Measurements from ENCODE around the gene FILIP1.
A peak's percentile ranks its signal among the peaks of the same experiment; 100 is the strongest.

FILIP1 gene

GRCh38 chr6:75495011-75495410, 1.4 kb upstream of the FILIP1 start:
- no peak for DNase-seq (ENCODE audit: low spot score)

GRCh38 chr6:75494290-75494689, 690 bp upstream of the FILIP1 start:
- DNase-seq (ENCODE audit: low spot score), result no peak

GRCh38 chr6:75492386-75493153, 1.0 kb downstream of the FILIP1 start:
- DNase-seq (ENCODE audit: low spot score), result no peak

DNA sequence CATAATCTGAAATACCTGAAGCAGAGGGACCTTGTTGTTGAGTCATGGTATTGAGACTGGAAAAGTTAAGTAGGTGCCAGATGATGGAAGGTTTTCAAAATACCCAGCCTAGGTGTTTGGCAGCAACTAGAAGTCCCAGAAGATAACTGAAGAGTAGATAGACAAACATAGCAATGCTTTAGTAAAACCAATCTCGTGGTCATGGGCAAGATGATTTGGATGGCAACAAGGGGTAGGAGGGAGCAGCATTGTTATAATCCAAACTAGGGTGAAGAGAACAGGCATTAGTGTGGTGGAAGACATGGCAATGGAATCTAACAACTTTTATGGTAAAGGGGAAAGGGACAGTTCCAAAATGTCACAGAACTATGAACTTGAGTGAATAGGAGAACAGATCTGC, 2.3 kb downstream of the FILIP1 start:
- DNase-seq (ENCODE audit: low spot score), result no peak

DNA sequence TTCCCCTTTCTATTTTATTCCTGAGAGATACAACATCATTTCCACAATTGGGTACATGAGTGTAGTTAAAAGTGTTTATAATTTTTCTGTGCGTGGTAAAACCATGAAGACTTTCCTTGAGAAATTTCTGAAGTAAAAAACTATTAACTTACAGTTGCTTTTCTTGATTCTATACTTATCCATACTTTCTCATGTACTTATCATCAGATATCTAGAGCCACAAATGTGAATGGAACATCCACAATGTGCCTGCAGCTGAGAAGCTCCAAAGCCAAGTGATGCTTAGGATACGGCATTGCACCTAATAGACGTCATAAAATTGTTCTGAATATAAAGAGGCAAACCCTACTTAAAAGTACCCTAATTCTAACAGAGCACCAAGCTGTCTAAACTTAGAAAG, 2.9 kb downstream of the FILIP1 start:
- no peak for DNase-seq (ENCODE audit: low spot score)

GRCh38 chr6:75489025-75489424, 4.6 kb downstream of the FILIP1 start:
- DNase-seq (ENCODE audit: low spot score), result no peak

- DNase-seq (ENCODE audit: low spot score), result no peak
These were observed 5.6 kb downstream of the FILIP1 start for GRCh38 chr6:75488033-75488432.

DNA sequence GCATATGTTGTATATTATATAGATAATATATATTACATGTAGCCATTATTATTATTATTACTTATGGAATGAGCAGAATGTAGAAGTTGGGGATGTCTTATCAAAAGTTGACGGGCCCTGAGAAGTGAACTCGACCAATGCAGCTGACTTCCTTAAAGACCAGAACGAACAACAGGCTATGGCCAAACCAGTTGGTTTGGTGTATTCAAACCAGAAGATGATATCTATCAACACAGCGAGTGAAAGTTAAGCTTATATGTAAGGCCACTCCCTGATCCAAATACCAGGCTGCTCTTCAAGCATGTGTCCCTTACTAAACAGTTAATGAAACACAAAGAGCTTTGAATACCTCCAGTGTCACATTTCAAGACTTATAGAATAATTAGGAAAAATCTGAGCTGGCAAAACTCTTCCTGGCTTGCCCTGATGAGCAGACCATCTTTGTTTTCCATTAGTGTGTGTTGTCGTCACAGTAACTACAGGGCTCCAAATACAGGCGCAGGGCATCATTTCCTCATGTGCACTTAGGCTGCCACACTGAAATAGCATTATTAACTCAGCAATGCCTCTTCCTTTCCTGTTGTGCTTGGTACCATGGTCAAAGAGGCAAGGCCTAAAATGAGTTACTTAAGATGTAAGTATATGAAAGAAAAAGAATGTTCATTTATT, 6.6 kb downstream of the FILIP1 start:
- no peak for DNase-seq (ENCODE audit: low spot score)

- DNase-seq (ENCODE audit: low spot score), result no peak
These were observed 9.1 kb downstream of the FILIP1 start for GRCh38 chr6:75484535-75484934.

- no peak for DNase-seq (ENCODE audit: low spot score)
These were observed 10.3 kb downstream of the FILIP1 start for GRCh38 chr6:75483136-75483952.

DNA sequence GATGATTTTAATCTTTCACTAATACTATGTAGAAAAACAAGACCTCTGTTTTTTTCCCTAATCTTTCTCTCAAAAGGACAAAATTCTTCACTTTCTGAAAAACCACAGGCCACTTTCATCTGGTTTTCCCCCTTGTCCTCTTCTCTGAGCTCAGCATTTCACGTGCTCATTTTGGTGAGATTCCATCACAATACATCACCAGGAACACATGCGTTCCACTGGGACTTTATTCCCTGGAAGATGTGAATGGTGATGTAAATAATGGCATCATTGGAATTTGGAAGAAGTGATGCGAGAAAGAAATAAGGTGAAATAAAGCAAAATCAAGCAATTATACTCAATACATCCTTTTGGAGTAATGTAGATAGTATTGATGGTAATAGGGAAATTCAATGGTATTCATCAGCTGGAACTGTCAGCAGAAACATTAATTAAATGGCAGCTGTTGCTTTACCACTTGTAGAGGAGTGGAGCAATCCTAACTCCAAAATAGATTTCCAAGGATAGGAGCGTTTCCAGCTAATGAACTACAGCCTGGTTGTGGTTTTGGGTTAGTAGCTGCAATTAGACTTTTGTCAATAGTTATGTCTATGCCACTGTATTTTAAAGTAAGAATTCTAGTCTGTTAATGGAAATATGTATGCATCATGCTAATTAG, 11.5 kb downstream of the FILIP1 start:
- DNase-seq (ENCODE audit: low spot score), result no peak

- DNase-seq (ENCODE audit: low spot score), result no peak
These were observed 12.2 kb downstream of the FILIP1 start for GRCh38 chr6:75481394-75481793.

GRCh38 chr6:75480425-75480824, 13.2 kb downstream of the FILIP1 start:
- no peak for DNase-seq (ENCODE audit: low spot score)

GRCh38 chr6:75479712-75480111, 13.9 kb downstream of the FILIP1 start:
- no peak for DNase-seq (ENCODE audit: low spot score)

GRCh38 chr6:75478929-75479328, 14.7 kb downstream of the FILIP1 start:
- DNase-seq (ENCODE audit: low spot score), result no peak

DNA sequence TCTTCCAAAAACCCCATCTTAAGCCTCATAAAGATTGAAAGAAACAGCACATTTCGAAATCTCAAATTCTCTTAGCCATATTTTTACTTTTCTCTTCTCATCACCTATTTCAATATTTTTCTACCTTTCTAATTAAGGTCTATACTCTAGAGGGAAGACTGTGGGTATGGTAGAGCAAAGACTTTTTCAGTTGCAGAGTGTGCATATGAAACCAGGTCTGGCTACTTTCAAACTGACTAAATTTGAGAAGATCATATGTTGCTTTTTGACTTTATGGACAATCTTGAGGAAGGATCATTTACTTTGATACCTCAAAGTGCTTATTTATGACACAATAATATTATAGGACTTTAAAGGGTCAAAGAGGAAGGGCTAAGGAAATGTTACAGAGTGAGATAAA, 20.7 kb downstream of the FILIP1 start:
- no peak for DNase-seq (ENCODE audit: low spot score)

GRCh38 chr6:75467966-75468365, 25.6 kb downstream of the FILIP1 start:
- peak; percentile 74 for DNase-seq (ENCODE audit: low spot score)

GRCh38 chr6:75467284-75467683, 26.3 kb downstream of the FILIP1 start:
- DNase-seq (ENCODE audit: low spot score), result no peak

DNA sequence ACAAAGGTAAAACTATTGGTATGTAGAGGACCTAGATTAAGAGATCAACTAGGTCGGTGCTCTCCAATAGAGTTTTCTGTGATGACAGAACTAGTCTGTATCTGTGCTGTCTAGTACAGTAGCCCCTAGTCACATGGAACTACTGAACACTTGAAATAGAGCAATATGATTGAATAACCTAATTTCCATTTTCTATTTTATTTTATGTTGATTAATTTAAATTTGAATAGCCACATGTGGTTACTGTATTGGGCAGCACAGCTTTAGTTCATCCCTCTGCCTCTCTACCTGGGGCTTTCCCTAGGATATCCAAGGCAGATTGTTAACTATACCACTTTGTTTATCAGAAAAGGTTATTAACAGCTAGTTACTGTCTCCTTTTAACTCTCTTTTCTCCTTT, 27.0 kb downstream of the FILIP1 start:
- no peak for DNase-seq (ENCODE audit: low spot score)

DNA sequence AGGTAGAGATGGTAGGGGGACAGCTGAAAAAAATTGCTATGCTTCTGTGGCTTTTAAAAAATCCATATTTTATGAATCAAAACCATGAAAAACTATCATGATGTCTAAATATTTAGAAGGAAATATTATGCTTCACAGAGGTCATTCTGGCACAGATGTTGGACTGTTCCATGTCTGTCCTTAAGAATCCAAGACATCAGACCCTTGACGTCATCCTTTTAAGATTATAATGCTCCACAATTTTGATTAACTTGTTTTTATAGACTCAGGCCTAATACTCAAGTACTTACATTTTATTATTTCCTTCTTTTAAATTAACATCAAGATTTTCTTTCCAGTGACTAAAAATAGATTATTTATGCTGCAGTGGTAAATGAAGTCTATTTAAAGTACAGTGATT, 29.7 kb downstream of the FILIP1 start:
- no peak for DNase-seq (ENCODE audit: low spot score)

- no peak for DNase-seq (ENCODE audit: low spot score)
These were observed 30.5 kb downstream of the FILIP1 start for GRCh38 chr6:75463061-75463460.

DNA sequence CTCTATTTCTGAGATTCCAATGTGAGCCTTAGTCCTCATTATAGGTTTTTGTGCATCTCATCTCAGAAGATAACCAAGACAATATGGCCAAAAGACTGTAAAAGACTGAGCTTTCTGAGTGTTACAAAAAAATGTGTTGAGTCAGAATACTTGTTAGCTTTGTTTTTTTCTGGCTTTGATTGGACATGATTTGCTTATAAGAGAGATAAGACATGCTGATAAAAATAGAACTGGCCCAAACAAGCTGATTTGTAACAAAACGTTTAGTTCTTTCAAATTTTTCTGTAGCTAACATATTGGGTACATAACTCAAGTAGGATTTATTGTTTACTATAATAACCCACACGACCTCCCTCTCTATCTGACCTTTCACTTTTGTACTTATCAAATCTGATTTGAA, 32.9 kb downstream of the FILIP1 start:
- DNase-seq (ENCODE audit: low spot score), result no peak
